ENCODE measurements around the gene CMIP. TPM values are rescaled to one million over a fixed set of nuclear protein-coding genes. Genes with fewer than 3 reads are reported as not detected.

CMIP gene
- total RNA-seq, 1 donor from 2014 or later = 61.0 TPM

DNA sequence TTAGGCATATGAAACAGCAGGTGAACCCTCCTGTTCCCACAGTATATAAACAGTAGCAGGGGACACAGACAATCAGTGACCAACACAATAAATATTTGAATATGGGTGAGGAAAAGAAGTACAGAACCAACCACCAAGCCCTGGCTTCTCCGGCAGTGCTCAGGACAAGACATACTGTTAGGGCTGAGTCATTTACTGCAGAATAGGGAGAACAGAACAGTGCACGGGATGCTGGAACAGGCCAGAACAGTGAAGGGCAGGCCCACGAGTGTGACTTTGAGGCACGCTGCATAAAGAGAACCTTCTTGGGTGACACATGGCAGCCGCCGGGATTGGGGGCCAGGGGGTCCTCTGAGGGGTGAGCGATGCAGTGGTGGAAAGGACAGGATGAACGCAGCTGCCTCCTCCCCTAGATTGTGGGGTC is 160.4 kb downstream of the CMIP start:
- peak; percentile 64 for DNase-seq (ENCODE audit: low read depth)

DNA sequence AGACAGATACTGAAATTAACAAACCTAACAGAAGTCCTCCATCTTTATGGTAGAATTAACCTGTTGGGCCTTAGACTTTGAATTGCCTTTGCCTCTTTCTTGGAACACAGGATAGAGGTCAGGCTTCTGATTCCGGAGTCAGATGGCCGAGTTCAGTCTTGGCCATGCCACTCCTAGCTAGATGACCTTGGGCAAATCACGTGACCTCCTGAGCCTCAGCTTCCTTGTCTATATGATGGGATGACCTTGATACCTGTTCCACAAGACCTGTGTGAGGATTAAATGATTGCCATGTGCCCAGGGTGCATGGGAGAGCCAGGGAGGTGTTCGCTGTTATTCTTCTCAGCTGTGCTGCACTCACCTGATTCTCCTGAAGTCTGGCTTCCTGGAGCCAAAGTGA is 161.4 kb downstream of the CMIP start:
- no peak for DNase-seq (ENCODE audit: low read depth)

DNA sequence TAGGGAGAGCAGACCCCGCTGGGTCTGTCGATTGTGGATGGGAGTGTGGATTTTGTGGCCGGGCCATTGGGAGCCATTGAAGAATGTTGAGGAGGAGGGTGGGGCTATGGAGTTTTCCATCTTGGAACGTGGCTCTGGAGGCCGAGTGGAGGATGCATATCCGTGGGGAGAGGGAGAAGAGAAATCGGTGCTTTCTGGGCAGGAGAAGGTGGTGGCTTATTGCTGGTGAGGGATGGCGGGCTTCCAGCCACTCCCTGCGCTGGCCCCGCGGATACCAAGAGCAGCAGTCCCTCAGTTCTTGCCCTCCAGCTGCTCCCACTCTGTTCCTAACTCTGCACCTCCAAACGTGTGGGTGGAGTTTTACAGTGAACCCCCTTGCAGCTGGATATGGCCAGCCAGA is 162.4 kb downstream of the CMIP start:
- DNase-seq (ENCODE audit: low read depth) = no peak

DNA sequence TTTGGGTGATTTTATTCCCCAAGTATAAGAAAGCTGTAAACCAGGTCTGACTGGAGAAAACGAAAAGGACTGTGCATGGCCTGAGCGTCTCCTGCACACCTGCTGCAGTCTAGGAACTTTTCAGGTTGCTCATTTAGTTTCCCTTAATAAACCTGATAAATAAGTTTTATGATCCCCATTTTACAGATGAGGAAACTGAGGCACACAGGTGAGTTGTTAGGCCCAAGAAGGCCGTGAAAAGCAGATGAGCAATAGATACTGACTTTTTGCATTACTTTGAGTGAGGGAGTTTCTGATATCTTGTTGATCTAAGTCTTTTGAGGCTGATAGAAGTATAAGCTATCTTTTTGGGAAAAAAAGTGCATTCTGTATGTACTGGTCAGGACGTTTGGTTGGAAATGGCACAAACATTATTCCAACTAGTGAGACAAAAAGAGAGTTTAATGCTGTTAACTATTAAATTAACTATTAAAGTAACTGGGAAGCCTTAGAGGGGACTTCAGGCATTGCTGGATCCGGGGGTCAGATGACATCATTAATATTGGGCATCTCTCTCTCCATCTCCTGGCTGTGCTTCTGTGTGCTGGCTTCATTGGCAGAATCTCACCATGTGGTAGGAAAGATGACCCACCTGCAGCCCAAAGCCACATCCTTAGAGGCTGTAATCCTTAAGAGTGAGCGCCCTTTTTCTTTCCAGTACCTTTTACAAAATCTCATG is 163.4 kb downstream of the CMIP start:
- no peak for DNase-seq (ENCODE audit: low read depth)

DNA sequence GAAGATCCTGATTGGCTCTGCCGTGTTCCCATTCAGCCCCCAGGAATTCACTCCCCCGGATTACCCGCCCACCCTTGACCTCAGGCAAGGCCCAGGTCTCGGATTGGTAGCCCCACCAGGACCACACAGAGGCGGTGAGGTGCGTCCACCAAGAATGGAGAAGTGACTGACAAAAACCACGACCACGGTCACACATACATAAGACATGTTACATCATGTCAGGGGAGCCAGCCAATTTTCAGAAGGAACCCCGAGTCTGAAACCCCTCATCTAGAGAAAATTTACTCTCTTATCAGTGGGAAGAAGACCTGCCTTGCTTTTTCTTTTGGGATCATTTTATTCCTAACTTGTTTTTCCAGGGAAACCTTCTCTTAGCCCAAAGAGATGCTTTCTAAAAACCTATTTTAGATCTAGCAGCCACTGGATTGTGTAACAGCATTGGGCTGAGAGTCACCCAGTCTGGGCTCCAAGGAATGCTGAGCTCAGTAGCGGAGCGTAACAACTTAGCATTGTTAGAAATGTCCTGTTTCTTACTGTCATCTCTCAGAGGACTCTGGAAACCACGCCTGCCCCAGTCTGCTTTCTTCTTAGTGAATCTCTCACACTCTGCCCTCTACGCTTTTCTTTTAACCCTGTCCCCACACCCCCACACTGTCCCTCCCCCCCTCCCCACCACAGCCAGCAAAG is 164.1 kb downstream of the CMIP start:
- peak; percentile 80 for DNase-seq (ENCODE audit: low read depth)

DNA sequence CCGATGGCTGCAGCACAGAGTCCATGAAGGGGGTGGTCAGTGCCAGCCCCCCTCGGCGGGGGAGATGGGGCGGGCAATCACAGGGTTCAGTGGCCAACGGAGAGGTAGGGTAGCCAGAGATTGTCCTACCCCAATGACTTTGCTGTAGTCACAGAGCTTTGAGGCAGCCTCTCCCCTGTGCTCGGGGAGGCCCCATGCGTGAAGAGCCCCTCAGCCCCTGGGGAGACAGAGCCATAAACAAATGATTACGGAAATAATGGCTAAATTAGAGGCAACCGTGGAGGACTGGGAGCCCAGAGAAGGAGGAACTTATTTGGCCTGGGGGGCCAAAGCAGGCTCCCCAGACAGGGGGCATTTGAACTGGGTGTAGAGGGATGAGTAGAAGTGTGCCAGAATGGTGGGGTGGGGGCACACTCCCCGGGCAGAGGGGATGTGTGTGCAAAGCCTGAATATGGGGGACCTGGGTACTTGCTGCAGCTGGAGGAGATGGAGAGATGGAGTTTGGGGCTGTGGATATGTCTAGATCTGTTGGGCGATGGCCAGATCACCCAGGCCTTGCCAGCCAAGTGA is 164.8 kb downstream of the CMIP start:
- no peak for DNase-seq (ENCODE audit: low read depth)

DNA sequence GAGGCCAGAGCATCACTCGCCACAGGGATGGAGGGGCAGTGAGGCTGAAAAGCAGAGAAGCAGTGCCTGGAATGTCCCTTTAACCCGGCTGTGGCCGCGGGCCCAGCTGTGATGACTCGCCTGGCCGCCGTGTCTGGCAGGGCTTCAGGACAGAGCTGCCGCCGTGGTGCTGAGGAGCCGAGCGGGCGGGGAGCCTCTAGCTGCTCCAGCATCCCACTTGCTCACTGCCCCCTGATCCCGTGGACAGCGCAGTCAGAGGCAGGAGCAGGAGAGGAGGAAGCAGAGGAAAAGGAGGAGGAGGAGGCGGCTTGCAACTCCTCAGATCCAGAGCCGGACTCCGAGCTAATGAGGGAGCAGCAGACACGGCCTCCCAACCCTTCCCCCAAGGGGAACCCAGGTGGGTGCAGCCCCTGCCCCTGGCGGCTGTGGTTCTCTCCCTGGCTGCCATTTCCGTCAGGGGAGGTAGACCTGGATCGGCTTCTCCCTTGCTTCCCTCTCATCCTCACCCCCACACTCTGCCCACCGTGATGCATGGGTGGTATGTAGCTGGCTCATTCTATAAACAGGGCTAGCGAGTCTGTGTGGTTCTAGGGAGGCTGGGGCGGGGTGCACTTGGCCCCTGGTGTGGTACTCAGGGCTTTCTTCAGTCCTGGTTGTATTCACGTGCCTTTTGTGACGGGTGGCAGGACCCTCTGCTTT is 165.7 kb downstream of the CMIP start:
- peak; percentile 43 for DNase-seq (ENCODE audit: low read depth)

DNA sequence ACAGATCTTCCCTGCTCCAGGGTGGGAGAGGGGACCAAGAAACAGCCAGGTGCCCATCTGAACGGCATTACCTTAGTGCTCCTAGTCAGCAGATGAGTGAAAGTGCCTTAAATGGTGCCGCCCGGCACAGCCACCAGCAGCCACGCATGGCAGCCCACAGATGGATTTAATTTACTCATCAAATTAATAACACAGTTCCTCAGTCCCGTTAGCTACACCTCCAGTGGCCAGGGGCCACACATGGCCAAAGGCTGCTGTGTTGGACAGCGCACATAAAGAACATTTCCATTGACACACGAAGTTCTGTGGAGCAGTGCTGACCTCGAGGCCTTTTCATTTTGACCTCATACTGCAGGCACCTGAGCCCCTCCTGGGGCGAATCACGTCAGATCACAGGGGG is 166.3 kb downstream of the CMIP start:
- no peak for DNase-seq (ENCODE audit: low read depth)

DNA sequence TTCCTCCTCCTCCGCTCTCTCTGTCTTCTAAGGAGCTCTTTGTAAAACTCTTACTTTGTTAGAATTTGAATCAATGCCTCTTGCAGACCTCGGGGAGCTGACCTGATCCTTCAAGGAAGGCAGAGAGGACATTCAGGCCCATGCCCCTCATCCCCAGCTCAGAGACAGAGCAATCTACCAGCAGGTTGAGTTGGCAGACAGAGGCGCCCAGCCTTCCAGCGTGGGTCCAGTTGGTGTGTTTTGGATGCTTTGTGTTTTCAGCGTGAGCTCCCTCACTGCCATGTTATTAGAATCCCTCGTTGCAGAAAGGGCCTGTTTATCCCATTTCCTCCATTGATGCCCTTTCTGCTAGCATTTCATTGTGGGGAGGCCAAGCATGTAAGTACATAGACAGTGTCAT is 167.1 kb downstream of the CMIP start:
- no peak for DNase-seq (ENCODE audit: low read depth)

DNA sequence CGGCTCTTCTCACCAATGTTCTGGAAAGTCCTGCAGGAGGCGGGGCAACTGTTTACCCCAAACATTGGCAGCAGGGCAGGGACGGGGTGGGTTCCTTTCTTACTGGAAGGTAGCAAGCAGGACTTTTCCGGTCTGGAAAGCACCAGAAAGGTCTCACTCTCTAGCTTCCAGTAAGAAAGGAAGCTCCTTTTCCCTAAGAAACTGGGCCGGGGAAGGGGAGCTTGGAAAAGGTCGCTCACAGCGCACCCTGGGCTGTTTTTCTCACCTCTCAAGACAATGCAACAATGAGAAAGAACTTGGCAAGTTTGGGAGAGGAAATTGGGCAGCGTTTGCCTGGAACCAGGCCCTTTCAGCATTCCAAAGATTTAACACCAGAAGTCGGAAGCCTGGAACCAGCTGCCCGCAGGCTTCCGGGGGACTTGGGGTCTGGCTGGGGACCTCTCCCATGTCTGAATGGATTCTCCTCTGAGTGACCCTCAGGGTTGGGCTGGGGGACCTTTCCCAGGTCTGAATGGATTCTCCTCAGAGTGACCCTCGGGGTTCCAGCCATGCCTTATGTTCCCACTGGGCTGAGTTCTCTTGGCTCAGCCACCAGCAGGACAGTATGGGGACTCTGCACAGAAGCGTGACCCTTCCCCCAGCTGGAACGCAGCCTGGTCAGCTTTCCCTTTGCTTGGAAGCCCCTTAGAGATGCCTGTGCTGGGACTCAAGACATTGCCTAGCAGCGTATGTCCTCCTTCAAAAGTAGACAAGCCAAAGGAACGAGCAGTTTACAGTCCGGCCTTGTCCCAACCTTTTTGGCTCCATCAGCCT is 167.9 kb downstream of the CMIP start:
- DNase-seq (ENCODE audit: low read depth) = no peak

DNA sequence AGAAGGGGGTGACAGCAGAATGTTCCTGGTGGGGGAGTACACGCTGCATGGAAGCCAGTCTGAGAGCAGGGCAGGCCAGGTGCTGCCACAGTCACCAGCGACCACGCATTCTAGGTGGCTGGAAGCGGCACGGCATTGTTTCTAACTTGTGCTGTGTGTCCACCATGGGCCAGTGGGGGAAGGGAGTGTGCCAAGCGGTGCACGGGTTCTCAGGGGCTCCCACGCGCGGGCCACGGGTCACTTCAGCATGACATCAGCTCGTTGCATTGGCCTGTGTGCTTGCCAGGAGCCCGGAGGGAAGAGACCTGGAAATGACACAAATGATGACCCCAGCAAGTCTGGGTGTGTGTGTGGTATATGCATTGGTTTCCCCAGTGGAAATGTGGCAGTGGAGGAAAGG is 169.6 kb downstream of the CMIP start:
- no peak for DNase-seq (ENCODE audit: low read depth)

DNA sequence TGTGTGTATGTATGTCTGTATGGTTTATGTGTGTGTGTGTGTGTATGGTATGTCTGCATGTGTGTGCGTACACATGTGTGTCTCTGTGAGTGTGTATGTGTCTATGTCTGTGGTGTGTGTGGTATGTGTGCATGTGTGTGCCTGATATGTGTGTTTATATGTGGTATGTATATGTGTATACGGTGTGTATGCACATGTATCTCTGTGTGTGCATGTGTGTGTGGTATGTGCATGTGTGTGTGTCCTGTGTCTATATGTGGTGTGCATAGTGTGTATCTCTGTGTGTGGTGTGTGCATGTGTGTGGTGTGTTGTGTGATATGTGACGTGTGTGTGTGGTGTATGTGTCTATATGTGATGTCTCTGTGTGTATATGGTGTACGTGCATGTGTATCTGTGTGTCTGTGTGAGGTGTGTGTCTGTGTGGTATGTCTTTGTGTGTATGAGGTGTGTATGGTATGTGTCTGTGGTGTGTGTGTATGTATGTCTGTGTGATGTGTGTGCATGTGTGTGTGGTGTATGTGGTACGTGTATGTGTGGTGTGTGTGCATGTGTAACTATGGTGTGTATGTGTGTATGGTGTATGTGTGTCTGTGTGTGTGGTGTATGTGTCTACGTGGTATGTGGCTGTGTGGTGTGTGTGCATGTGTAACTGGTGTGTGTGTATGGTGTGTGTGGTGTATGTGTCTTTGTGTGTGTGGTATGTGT is 170.2 kb downstream of the CMIP start:
- DNase-seq (ENCODE audit: low read depth) = no peak

DNA sequence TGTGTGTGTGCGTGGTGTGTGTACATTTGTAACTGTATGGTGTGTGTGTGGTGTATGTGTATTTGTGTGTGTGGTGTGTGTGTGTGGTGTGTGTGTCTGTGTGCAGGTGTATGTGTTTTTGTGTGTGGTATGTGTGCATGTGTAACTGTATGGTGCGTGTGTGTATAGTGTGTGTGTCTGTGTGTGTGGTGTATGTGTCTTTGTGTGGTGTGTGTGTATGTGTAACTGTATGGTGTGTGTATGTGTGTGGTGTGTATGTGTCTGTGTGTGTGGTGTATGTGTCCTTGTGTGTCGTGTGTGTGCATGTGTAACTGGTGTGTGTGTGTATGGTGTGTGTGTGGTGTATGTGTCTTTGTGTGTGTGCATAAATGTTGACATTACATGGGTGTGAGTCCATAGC is 170.8 kb downstream of the CMIP start:
- no peak for DNase-seq (ENCODE audit: low read depth)

DNA sequence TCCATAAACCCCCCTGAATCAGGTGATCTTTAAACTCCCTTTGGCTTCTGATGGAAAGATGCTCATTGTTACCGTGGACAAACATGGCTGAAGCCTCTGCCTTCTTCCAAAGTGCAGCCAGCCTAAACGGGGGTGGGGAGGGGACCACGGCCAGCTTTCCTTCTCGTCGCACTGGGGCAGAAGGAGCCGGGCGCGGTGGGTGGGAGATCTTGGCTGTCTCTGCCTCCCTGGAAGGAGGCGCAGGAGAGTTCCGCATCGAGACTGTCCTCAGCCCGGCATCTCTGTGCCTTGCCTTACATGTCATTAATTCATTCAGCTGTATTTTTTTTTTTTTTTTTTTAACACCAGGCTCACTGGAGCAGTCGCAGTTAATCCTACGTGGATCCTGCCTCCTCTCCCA is 171.2 kb downstream of the CMIP start:
- DNase-seq (ENCODE audit: low read depth) = no peak

DNA sequence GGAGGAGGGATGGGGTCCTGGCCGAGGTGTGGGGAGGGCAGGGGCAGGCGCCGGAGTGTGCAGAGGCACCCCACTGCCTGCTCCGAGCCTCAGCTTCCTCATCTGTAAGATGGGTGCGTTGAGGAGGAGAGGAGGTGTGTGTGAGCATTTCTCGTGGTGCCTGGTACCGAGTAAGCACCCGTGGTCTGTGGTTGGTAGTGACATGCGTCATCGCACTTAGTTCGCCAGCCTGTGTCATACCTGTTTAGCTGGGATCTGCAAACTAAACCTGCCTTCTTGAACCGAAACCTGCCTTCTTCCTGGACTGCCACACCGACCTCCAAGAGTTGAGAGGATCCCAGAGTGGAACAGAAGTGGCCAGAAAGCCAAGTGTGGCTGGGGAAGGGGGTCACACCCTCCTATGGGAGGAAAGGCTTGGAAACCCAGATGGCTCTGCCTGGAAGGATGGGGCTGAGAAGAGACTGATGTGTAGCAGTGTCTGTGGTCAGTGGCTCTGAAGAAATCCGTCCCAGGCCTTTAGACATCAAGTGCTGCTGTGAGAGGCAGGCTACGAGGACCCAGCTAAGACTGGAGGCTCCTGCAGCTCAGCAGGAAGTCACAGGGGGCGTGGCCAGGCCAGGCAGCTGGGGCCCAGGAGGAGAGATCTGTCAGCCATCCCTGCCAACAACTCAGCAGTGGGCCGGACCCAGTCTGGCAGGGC is 171.9 kb downstream of the CMIP start:
- DNase-seq (ENCODE audit: low read depth) = no peak

DNA sequence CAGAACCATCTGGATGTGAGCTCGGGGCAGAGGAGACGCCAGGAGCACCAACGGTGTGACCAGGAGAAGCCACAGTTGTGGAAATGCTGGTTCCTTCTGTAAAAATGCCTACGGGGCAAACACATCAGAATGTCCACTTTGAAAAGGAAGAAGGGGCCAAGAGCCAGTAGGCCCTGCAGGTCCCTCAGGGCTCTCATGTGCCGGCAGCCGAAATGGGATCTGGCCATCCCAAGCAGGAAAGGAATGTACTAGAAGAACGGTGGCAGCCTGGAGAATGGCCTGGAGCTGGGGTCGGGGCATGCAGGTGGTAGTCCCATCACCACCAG is 172.4 kb downstream of the CMIP start:
- DNase-seq (ENCODE audit: low read depth) = no peak

DNA sequence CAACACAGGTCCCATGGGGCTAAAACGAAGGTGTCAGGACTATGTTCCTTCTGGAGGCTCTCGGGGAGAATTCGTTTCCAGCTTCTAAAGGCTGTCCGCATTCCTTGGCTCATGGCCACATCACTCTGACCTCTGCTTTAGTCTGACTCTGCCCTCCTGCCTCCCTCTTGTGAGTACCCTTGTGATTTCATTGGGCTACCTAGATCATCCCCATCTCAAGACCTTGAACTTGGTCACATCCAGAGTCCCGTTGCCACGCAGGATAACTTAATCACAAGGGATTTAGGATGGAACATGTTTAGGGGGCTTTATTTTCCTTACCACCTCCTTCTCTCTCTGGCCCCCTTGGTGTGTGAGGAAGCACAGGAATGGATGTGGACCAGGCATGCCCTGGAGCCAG is 173.6 kb downstream of the CMIP start:
- DNase-seq (ENCODE audit: low read depth) = no peak

DNA sequence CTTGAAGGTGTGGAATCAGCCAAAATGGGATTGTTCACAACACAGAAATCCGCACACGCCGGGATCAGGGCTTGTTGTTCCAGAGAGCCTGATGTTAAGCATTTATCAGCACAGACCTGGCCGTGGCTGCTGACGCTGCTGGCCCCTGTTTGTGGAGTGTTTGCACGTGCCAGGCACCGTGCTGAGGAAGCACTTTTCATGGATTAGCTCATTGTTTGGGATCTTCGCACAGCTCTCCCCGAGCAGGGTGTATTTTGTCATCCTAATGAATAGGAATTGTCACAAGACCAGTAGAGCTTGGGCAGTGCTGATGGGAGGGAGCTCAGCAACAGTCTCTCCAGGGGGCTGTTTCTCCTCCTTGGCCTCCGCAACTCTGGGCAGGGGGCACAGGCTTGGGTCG is 174.1 kb downstream of the CMIP start:
- no peak for DNase-seq (ENCODE audit: low read depth)

DNA sequence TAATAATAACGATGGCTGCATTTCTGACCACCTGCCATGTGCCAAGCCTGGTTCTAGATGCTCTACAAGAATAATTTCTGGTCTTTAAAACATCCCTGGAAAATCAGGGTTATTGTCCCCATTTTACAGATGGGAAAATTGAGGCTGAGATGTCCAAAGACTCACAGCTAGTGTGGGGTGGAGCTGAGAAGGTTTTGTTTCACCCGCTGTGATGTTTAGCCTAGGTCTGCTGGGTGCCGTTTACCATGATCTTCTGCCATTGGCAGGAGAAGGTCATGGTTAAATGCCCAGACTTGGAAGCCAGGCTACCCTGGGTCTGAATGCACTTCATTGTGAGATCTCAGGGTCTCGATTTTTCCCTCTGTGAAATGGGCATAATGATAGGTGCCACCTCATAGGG is 175.4 kb downstream of the CMIP start:
- DNase-seq (ENCODE audit: low read depth) = no peak

DNA sequence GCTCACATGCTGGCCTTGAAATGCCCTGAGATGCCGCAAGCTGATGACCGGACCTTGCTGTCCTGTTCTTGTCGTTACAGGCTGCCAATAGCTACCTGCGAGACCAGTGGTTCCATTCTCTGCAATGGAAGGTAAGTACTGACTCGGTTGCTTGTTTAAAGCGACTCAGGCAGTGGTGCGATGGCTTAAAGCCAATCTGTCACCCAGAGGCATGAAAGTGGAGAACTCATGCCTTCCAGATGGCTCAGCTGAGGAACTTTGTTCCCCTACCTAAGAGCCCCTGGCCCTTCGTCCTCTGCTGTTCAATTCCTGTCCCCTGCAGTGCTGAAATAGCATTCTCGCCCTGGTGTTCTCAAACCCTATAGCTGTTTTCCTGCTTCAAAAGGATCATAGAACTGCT is 176.2 kb downstream of the CMIP start:
- no peak for DNase-seq (ENCODE audit: low read depth)

DNA sequence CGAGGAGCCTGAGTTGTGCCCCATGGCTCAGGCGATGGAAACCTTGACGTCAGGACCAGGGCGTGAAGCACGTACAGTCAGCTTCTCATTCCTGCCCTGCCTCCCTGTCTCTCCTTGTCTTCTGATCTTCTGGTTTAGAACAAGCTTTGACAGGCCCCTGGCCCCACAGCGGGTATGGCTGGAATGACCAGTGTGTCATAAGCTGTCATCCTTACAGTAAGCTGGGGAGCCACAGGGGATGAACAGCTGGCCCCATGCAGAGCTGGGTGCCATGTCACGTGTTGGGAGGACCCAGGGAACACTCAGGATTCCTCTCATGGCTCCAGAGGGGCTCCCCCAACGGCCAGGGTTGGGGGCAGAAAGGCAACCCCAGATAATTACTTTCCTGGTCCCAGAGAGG is 176.9 kb downstream of the CMIP start:
- no peak for DNase-seq (ENCODE audit: low read depth)
